ENCODE data around the gene ATP11C.
"Not testable (repeated sequence)": the region's sequence is repeated elsewhere in the genome, so short reads cannot be mapped to it uniquely, and the experiment has no call there.

The ATP11C gene

DNA sequence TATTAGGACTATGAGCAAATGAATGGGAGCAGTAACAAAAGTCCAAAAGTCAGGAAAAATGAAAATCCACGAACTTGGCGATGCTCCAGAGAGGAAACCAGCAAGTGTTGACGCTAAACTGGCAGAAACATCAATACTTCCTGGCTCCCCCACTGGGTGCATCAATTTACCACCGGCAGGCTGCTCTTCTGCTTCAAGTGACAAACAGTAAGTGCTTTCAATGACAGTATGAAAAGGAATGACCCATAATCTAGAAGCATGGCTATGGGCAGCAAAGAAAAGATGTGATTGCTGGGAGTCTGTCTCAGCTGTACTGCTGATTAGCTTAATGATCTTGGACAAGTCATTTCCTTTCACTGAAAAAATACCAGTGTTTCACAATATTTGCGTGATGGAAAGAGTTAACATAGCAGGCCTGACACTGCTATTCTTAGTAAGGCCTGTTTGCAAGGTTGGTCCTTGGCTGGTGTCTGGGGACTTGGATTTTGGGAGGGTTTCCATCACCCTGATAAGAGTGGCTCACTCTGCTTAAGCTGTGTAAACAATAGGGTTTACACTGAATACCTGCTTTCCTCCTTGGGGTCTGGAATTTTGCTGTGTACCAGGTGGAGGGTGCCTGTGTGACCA, 8.7 kb downstream of the ATP11C start:
- no peak for DNase-seq

DNA sequence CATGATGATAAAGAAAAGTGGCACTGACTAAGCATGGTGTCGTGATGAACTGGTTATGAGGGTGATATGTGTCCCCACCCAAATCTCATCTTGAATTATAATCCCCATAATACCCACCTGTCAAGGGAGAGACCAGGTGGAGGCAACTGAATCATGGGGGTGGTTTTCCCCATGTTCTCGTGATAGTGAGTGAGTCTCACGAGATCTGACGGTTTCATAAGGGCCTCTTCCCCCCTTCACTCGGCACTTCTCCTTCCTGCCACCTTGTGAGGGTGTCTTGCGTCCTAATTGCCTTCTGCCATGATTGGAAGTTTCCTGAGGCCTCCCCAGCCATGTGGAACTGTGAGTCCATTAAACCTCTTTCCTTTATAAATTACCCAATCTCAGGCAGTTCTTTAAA, 11.7 kb downstream of the ATP11C start:
- not testable (repeated sequence) for DNase-seq

DNA sequence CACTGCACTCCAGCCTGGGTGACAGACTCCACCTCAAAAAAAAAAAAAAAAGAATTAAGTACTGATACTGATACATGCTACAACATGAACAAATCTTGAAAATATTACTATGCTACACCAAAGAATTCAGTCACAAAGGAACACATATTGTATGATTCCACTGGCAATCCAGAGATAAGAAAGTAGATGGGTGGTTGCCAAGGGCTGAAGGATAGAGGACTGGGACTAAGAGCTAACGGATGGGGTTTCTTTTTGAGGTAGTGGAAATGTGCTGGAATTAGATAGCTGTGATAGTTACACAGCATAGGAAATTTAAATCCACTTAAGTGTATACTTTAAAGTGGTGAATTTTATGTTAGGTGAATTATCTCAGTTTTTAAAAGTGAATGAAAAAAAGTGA, 12.5 kb downstream of the ATP11C start:
- DNase-seq: no peak

DNA sequence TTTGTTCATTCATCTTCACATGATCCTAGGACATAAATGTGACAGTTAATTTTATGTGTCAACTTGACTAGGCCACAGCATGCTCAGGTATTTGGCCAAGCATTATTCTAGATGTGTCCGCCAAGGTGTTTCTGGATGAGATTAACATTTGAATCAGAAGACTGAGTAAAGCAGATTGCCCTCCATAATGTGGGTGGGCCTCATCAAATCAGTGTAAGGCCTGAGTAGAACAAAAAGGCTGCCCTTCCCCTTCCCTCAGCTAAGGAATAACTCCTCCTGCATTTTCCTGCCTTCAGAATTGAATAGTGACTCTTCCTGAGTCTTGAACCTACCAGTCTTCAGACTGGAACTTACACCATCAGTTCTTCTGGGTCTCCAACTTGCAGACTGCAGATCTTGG, 18.4 kb downstream of the ATP11C start:
- no peak for DNase-seq

DNA sequence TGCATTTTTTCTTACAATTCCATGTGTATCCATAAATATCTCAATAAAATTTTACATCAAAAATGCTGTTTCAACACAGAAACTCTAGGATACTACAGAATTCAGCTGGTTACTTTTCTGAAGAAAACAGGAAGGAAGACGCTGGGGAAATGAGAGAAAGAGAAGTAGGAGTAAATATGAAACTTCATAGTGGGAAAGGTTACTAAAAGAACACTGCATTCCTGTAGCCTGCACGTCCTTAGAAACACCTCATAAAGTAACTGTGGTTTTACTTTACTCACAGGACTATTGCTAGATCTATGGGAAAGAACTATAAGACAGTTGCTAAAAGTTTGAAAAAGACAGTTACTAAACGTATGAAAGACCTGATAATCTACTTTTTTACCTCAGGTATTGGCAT, 23.1 kb downstream of the ATP11C start:
- no peak for DNase-seq

DNA sequence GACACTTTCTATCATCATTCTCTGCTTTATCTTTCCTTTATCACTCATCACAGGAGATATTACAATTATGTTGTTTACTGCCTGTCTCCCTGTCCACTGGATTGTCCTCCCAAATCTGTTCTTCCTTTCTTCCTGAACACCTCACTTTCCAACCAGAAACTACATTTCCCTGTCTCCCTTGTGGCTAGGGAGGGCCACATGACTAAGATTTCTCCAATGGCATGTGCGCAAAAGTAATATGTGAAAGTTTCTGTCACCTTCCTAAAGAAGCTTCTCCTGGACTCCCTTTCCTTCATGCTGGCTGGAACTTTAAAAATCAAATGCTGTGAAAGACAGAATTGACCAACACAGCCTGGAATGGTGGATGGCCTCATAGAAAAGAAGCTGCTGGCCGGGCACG, 25.8 kb downstream of the ATP11C start:
- no peak for DNase-seq

DNA sequence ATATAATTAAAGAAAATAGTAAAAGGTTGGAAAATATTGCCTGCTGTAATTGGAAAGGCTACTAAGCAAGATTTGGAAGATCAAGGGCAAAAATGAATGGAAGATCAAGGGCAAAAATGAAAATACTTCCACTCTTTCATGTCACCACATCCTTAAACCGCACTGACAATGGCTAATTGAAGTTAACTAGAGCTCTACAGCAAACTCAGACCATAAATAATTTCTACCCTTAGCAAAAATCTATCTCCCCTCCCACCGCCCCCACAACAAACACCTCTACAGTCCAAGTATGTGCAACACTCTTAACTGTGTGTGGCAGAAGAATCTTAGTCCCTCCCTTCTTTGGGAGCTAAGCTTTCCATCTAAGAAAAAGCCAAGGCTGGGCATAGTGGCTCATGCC, 27.1 kb downstream of the ATP11C start:
- no peak for DNase-seq

DNA sequence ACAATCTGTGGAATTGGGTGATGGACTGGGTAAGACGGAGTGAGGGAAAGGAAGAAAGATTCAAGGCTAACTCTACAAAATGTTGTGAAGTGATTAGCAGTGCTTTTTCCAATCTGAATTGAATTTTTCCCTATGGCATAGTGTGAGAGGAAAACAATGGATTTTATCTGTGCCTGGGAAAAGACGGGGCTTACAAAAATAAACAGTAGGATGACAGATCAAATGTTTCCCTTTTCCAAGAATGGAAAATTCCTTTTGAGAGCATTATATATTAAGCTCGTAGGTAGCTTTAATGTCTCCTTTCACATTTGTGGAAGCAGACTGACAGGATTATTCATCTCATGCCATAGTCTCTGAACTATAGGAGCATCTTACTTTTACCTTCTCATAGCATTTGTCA, 27.8 kb downstream of the ATP11C start:
- no peak for DNase-seq

DNA sequence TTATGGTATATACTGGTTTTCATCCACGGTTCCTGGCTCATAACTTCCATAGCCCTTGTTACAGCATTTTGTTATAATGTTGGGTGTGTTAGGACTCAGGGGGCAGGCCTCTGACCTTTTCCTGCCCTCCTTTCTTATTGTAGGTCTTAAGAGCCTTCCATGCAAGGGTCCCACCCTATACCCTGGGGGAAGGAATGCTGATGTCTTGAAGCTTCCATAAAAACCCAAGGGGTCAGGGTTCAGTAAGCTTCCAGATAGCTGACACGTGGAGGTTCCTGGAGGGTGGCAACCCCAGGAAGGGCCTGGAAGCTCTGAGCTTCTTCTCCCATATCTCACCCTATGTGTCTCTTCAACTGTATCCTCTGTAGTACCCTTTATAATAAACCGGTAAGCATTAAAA, 29.6 kb downstream of the ATP11C start:
- DNase-seq: no peak

DNA sequence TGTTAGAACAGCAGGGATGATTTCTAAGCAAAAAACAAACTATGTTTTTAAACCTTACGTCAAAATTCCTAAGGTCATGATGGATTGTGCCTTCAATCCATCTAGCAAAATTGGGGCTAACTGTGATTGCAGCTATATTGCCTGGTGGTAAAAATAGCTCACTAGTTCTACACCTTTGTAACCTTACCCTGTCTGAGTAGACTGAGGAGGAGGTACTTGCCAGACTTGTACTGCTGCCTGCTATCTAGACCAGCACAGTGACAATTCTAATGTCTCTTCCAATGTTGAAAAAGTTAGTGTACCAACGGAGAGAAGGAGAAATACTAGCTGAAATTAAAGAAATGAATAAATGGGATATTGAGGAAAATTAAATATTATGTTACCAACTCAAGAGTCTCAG, 30.3 kb downstream of the ATP11C start:
- no peak for DNase-seq

DNA sequence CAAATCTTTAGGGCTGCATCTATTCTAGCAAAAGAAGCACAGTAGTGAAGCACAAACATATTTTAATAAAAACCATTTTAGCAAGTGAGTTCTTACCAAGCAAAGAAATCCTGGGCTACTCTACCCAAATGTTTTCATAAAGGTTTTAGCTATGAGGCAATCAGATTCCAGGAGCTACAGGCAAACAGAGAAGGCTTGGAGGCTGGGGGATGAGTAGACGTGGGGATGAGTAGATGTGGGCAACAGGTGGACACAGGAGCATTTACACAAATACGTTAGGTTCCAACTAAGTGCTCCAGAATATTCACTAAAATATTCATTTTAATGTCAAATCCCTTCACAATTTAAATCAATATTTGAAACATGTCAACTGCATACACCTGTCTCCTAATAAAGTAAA, 34.5 kb downstream of the ATP11C start:
- DNase-seq: no peak

DNA sequence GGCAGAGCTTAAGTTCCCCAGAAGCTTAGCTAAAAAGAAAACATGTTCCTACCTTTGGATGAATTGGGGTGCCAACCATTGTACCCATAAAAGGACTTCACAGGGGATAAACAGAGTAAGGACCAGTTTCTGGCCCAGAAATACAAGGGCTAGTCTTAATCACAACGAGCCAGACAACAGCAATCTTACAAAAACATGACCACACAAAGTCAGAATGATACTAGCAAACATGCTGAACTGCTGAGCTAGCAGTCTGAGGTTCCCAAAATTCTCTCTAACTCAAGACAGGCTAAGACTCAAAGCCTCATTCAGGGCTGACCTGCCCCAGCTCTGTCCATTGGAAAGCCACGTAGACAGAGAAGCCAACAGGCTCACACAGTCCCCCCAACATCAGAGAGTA, 40.3 kb downstream of the ATP11C start:
- DNase-seq: no peak

DNA sequence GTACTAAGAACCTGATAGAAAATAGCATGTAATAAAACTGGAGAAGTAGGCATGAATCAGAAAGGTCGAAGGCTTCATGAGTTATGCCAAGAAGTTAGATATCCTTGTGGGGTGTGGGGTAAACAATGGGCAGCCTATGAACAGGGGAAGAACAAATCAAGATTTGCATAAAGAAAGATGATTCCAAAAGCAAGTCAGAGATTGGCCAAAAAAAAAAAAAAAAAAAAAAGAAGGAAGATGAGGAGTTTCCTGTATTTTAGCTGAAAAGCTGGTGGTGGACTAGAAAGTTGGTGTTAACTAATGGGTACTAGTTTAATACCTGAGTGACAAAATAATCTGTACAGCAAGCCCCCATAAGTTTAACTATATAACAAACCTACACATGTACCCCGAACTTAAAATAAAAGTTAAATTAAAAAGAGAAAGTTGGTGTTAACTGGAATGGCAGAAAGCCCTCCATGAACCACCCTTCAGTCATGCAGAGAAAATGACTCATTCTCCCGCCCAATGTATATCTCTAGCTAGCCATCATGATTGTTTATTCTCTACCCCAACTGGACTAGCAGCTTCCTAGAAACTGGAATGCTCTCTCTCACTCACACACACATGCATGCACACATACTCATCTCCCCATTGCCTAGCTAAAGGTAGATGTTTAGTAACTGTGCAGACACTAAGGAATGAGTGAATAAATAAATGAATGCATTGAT, 41.7 kb downstream of the ATP11C start:
- DNase-seq: no peak

DNA sequence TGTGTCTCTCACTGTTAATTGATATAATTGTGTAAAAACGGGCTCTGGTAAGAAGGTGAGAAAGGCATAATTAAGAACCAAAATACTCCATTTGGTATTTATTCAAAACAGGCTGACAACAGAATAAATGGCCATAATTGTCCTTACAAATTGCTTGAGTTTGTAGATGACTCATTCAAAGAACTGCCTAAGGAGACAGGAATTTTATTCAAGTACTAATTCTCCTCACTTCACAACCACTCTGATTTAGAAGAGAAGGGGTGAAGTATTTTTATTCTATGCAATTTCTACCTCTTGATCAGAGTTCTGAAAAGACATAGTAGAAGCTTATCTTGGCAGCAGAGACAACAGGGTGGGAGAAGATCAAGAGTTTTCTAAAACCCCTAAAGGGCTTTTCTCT, 43.1 kb downstream of the ATP11C start:
- DNase-seq: no peak

DNA sequence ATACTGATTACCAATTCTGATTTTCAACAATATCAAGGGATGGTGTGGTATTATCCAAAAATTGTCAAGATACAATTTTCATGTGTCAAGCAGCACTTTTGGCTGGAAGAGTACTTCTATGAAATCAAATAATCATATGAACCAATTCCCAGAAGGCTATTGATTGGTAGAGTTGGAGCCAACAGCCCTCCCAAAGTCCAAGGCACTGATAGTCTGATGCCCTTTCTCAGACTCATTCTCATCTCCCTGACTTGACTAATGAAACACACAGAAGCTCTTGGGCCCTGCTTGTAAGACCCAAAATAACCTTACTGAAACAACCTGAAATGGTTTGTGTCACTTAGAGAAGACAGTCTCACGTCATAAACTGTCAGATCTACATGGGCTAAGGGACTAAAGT, 48.9 kb downstream of the ATP11C start:
- DNase-seq: no peak

DNA sequence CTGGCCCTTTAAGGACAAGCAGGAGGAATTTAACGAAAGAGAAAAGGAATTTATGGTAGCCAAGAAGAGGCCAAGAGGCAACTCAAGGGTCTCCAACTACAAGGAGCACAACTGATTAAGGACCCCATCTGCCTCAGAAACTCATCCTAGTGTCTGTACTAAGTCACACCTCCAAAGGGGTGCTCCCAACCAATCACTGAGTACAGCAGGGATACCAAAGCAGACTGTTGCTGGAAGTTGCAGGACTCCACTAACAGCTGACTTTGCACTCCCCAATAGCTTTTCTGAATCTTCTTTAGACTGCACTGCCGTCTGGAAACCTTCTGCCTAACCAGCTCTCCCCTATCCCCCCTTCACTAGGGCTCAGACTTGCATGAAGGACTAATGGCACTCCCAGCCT, 50.6 kb downstream of the ATP11C start:
- no peak for DNase-seq

DNA sequence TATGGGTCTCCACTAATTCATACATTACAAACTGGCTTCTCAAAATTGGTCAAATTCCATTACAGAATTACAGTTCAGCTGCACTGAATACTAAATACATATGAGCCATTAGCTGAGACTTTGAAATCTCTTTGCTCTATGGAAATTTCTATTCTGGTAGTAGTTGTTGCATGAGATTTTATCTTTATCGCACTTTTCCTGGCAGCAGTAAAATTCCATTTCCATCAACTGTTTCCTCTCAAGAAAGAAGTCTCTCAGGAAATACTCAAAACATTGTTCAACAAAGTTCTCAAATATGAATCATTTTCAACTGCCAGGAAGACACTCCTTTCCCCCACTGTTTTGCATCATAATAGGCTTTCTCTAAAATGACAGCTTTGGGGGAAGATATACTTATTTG, 51.3 kb downstream of the ATP11C start:
- DNase-seq: no peak

DNA sequence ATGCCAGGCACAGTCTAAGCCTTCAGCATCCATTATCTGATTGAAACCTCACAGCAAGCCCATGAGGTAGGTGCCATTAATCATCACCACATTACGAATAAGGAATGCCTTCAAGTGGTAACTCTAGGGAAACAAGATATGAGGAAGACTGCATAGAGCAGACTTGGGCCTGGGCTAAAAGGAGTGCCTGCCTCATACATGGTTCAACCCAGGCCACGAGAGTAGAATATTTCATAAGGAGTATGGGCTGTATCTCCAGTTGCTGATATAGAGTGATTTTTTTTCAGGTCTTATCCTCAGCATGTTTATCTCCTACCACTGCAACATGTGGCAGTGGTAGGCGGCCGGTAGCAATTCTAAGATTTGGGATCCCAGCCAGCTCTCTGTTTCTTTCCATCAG, 51.7 kb downstream of the ATP11C start:
- DNase-seq: no peak

DNA sequence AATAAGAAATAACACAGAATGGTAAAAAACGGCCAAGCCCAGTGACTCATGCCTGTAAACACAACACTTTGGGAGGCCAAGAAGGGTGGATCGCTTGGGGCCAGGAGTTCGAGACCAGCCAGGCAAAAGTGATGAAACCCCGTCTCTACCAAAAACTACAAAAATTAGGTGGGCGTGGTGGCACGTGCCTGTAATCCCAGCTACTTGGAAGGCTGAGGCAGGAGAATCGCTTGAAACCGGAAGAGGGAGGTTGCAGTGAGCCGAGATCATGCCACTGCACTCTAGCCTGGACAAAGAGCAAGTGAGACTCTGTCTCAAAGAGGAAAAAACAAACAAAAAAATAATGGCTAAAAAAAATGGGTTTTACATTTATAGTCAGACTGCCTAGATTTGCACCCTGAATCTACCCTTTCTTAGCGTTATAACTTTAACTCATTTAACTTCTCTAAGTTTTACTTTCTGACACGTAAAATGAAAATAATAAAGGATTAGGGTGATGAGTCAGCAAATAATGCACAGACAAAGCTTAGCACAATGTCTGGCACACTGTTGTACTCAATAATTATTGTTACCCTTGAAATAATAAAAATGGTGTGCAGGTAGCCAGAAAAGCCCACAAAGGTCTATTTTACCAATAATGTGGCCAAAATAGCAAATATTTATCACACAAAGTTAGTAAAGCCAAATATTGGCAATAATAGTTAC, 55.0 kb downstream of the ATP11C start:
- no peak for DNase-seq

DNA sequence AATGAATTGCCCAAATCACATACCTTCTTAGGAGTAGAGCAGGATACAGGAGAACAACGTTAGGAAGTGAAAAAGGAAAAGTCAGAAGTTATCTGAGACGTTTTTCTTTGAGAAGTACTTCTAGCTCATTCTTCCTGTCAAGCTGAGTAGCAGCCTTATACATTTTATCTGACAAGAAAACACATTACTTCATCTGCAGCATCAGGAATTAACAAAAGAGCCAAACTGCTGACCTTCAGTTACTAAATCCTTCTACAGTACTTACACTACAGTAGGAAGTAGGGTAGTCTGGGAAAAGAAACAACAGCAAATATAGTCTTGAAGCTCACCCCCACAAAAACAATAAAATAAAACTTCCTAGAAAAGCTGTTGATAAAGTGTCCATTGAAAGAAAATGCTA, 57.0 kb downstream of the ATP11C start:
- no peak for DNase-seq

DNA sequence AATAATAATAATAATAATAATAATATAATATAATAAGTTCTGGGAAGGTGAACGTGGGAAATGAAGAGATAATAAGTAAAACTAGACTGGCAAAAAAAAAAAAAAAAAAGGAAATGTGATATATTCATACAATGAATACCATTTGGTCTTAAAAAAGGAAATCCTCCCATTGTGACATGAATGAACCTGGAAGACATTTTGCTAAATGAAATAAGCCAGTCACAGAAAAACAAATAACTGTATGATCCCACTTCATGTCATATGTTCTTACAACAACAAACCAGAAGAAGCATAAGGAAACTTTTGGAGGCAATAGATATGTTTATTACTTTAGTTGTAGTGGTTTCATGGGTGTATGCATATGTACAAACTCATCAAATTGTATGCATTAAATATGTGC, 63.1 kb downstream of the ATP11C start:
- no peak for DNase-seq

DNA sequence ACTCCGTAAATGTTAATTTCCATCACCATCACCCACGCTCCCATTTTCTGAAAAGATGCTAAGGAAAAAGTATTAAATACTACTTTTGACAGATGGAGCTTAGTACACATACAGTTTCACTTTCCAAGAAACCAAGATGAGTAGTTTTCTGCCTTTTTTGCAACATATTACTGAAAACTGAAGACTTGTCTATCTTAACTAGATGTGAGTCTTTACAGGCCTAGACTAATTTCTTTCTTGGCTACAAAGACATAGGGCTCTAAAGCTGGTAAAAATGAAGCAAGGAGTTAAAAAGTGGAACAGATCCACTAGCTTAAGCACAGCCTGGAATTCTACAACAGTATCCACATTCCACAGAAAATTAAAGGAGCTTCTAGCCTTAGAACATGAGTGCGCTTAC, 68.2 kb downstream of the ATP11C start:
- DNase-seq: no peak

DNA sequence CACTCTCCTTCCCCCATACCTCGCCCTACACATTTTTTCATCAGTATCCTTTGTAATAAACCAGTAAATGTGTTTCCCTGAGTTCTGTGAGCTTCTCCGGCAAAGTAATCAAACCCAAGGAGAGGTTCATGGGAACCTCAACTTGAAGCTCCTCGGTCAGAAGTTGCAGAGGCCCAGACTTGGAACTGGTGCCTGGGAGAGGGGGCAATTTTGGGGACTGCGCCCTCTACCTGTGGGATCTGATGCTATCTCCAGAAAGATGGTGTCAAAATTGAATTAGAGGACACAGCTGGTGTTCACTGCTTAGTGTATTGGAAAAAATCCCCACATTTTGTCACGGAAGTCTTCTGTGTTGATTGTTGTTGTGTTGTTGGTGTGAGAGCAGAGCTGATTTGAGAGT, 70.6 kb downstream of the ATP11C start:
- DNase-seq: no peak

DNA sequence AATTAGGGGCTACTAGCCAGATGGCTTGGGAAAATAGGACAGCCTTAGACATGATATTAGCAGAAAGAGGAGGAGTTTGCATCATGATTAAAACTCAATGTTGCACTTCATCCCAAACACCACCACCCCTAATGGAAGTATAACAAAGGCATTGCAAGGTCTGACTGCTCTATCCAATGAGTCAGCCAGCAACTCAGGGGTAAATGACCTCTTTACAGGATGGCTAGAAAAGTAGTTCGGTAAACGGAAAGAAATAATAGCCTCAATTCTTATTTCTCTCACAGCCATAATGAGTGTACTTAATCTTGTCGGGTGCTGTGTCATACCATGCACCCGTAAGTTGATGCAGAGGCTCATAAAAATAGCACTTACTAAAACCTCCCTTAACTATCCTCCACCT, 76.0 kb downstream of the ATP11C start:
- DNase-seq: not testable (repeated sequence)

DNA sequence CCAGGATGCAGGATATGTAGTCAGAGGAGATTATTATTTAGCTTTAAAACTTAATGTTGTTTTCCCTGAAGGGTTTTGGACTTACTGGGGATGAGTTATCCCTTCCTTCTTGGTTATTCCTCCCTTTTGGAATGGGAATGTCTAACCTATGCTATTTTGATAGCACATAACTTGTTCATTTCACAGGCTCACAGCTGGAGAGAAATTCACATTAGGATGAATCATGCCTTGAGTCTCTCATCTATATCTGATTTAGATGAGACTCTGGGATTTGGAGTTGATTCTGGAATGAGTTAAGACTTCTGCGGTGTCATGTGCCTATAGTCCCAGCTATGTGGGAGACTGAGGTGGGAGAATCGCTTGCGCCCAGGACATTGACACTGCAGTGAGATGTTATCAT, 81.1 kb downstream of the ATP11C start:
- DNase-seq: no peak
